Body of pancreas (tissue), 4 donors: ENCODE results near the gene PRDM15. TPM values are rescaled to one million over a fixed set of nuclear protein-coding genes. Genes with fewer than 3 reads are reported as not detected.

Experiments
- ATAC-seq: fragments of 150-250 bp; one replicate; pipeline ENCODE4 v1.9.1; 2016
- DNase-seq, 4 donors: peaks; one replicate each; pipeline ENCODE4 v3.0.0-alpha.2; 2019
- H3K27ac ChIP-seq, 4 donors: fragments of 200-600 bp; sonication (generic); 1 replicate in 3 of 4; 2 replicates in 1 of 4; pipeline versions ENCODE4 v1.5.1 to v1.6.1; 2016 to 2019; ENCODE audit warnings: mild to moderate bottlenecking in 1 of 4, mixed read lengths in 1 of 4, moderate library complexity in 1 of 4
- H3K27me3 ChIP-seq, 2 donors: fragments of 200-600 bp; sonication (generic); one replicate each; pipeline ENCODE4 v1.6.0; 2016; ENCODE audit warnings: mild to moderate bottlenecking in 1 of 2
- H3K36me3 ChIP-seq, 2 donors: fragments of 200-600 bp; sonication (generic); replicated peaks in 1 of 2; 2 replicates each; pipeline ENCODE4 v1.5.1; 2016; ENCODE audit warnings: low read depth in 2 of 2; ENCODE audit not compliant: insufficient read depth in 1 of 2
- H3K4me1 ChIP-seq: fragments of 200-600 bp; sonication (generic); one replicate; pipeline ENCODE4 v1.6.0; 2016
- H3K4me3 ChIP-seq, 2 donors: fragments of 200-600 bp; sonication (generic); 1 replicate in 1 of 2; 2 replicates in 1 of 2; pipeline ENCODE4 v1.5.1; 2016 to 2019
- H3K9me3 ChIP-seq, 3 donors: fragments of 200-600 bp; sonication (generic); 1 replicate in 2 of 3; 2 replicates in 1 of 3; pipeline ENCODE4 v1.5.1; 2016
- POLR2A ChIP-seq, 3 donors: fragments of 450-650 bp; IDR thresholded peaks; one replicate each; pipeline ENCODE4 v1.6.1; 2016; ENCODE audit warnings: antibody characterized with exemption in 3 of 3, mild to moderate bottlenecking in 2 of 3
- WGBS, 2 donors: methylation state at CpG; one replicate each; pipeline ENCODE4 v1.1.5; 2017; 5-methylcytosine and 5-hydroxymethylcytosine counted together
- intact Hi-C: fragments of 100-400 bp; cut with DNase I; formaldehyde crosslinking; loops from one replicate; pipeline ENCODE4 v1.15.1; 2023
- total RNA-seq, 2 donors: library from RNA; depleted of rRNA; stranded (reverse); fragments of >200 nt; gene quantifications; one replicate each; pipeline ENCODE4 v1.1.0, GENCODE V29; 2016
- TF ChIP-seq, protein P1 (sequence below), 7 experiments: fragments of 450-650 bp in 4 of 7; fragments of 200-600 bp in 3 of 7; sonication (generic) in 3 of 7; IDR thresholded peaks; one replicate each; pipeline ENCODE4 v1.5.1; 2016 to 2019; ENCODE audit warnings: antibody characterized with exemption in 7 of 7

Gene PRDM15
- total RNA-seq, 2 donors from 2014 or later, result 3.1 to 6.9 TPM

DNA sequence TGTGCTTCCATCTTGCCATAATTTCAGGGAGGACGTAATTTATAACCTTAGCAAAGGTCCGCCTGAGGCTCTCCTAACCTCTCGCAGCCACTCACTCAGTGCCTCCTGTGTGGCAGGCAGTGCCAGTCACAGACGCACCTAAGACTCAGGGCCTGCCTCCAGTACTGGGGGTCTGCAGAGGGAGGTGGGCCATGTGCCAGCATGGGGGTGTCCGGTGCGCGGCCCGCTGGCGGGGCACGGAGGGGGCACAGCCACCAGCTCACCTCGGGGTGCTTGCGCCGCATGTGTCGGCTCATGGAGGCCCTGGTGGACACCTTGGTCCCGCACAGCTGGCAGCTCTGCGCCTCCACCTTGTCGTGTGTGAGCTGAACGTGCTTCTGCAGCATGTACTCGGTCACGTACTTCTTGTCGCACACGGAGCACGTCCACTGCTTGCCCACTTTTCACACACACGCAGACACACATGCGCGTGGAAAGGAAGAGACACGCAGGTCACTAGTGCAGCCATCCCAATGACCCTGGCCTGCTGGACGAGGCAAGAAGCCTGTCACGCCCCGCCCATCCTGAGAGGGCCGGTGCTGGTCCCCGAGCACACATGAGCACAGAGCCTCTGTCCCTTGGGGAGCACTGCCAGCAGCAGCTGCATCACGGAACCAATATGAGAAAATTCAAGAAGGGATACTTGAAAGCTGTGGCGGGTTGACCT, 69.1 kb downstream of the PRDM15 start:
- Histone ChIP-seq H3K36me3 (peaks cover 0 to 3% of the 10 kb centered on the region in 2 donors), H3K27ac (no peak overlapping the region), H3K4me3 (no peak overlapping the region), H3K4me1 (no peaks in the 10 kb centered on the region), H3K27me3 (no peaks in the 10 kb centered on the region), H3K9me3 (no peaks in the 10 kb centered on the region)
- ATAC-seq, result no peak
- WGBS, 2 donors, result 95 to 97% methylated on average over 24 to 33 of the region's 34 CpGs
- intact Hi-C loops, result no loop called here
- no peak for DNase-seq
- TF ChIP-seq, protein P1, sequence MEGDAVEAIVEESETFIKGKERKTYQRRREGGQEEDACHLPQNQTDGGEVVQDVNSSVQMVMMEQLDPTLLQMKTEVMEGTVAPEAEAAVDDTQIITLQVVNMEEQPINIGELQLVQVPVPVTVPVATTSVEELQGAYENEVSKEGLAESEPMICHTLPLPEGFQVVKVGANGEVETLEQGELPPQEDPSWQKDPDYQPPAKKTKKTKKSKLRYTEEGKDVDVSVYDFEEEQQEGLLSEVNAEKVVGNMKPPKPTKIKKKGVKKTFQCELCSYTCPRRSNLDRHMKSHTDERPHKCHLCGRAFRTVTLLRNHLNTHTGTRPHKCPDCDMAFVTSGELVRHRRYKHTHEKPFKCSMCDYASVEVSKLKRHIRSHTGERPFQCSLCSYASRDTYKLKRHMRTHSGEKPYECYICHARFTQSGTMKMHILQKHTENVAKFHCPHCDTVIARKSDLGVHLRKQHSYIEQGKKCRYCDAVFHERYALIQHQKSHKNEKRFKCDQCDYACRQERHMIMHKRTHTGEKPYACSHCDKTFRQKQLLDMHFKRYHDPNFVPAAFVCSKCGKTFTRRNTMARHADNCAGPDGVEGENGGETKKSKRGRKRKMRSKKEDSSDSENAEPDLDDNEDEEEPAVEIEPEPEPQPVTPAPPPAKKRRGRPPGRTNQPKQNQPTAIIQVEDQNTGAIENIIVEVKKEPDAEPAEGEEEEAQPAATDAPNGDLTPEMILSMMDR (IDR thresholded peaks at IDR 0.05), result no peak
- TF ChIP-seq POLR2A (IDR thresholded peaks at IDR 0.05), result no peak

GRCh38 chr21:41808846-41809245, 70.3 kb downstream of the PRDM15 start:
- no peak for ATAC-seq
- intact Hi-C loops, result no loop called here
- 94 to 95% methylated on average over 22 of the region's 22 CpGs for WGBS, 2 donors
- Histone ChIP-seq H3K9me3 (no peaks in the 10 kb centered on the region), H3K4me1 (no peaks in the 10 kb centered on the region), H3K36me3 (peaks cover 0 to 3% of the 10 kb centered on the region in 2 donors), H3K27ac (no peak overlapping the region), H3K4me3 (no peak overlapping the region), H3K27me3 (no peaks in the 10 kb centered on the region)
- TF ChIP-seq, protein P1 (IDR thresholded peaks at IDR 0.05), result no peak
- TF ChIP-seq POLR2A (IDR thresholded peaks at IDR 0.05), result no peak
- DNase-seq, result no peak

GRCh38 chr21:41808094-41808493, 71.0 kb downstream of the PRDM15 start:
- no peak for DNase-seq
- Histone ChIP-seq H3K27me3 (no peaks in the 10 kb centered on the region), H3K27ac (no peak overlapping the region), H3K4me3 (no peak overlapping the region), H3K4me1 (no peaks in the 10 kb centered on the region), H3K36me3 (peaks cover 0 to 2% of the 10 kb centered on the region in 2 donors), H3K9me3 (no peaks in the 10 kb centered on the region)
- intact Hi-C loops, result no loop called here
- TF ChIP-seq, protein P1 (IDR thresholded peaks at IDR 0.05), result no peak
- no peak for TF ChIP-seq POLR2A (IDR thresholded peaks at IDR 0.05)
- no peak for ATAC-seq
- 92 to 93% methylated on average over 18 of the region's 18 CpGs for WGBS, 2 donors

DNA sequence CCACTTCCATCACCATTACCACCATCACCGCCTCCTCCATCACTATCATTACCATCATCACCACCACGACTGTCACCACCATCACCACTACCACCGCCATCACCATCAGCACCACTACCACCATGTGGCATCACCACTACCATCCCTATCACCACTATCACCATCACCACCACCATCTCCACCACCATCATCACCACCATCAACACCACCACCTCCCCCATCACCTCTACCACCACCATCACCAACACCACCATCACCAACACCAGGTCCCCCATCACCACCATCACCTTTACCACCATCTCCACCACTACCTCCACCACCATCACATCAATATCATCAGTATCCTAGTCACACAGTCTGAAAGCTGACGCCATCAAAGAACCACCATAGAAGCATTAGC, 72.4 kb downstream of the PRDM15 start:
- intact Hi-C loops, result no loop called here
- H3K36me3 ChIP-seq, result peaks cover 0 to 6% of the 10 kb centered on the region in 2 donors
- H3K9me3 ChIP-seq, result no peaks in the 10 kb centered on the region
- H3K4me3 ChIP-seq, result no peak overlapping the region
- ATAC-seq (no peak), DNase-seq (no peak)
- no peaks in the 10 kb centered on the region for H3K27me3 ChIP-seq
- TF ChIP-seq, protein P1 (IDR thresholded peaks at IDR 0.05), result no peak
- TF ChIP-seq POLR2A (IDR thresholded peaks at IDR 0.05), result no peak
- no peaks in the 10 kb centered on the region for H3K4me1 ChIP-seq
- no peak overlapping the region for H3K27ac ChIP-seq
- WGBS, 2 donors, result 92 to 97% methylated on average over 4 of the region's 4 CpGs

GRCh38 chr21:41805643-41806042, 73.5 kb downstream of the PRDM15 start:
- Histone ChIP-seq H3K4me3 (no peak overlapping the region), H3K36me3 (peaks cover 0 to 7% of the 10 kb centered on the region in 2 donors), H3K27me3 (no peaks in the 10 kb centered on the region), H3K27ac (no peak overlapping the region), H3K4me1 (no peaks in the 10 kb centered on the region), H3K9me3 (no peaks in the 10 kb centered on the region)
- ATAC-seq (no peak), DNase-seq (no peak)
- TF ChIP-seq, protein P1 (IDR thresholded peaks at IDR 0.05), result no peak
- no peak for TF ChIP-seq POLR2A (IDR thresholded peaks at IDR 0.05)
- intact Hi-C loops, result no loop called here
- WGBS, 2 donors, result 80 to 96% methylated on average over 4 of the region's 4 CpGs
